ENCODE measurements around the gene TOR4A.

Gene TOR4A

GRCh38 chr9:137309368-137310188 lies 32.1 kb downstream of the TOR4A start:
- no peak for DNase-seq

- peak; percentile 46 for DNase-seq
These were observed 32.9 kb downstream of the TOR4A start for GRCh38 chr9:137310189-137311052.

GRCh38 chr9:137311171-137311985 lies 33.9 kb downstream of the TOR4A start:
- DNase-seq = no peak

GRCh38 chr9:137311986-137312851 lies 34.7 kb downstream of the TOR4A start:
- no peak for DNase-seq

- no peak for DNase-seq
These were observed 35.4 kb downstream of the TOR4A start for GRCh38 chr9:137312852-137313325.

GRCh38 chr9:137313326-137313936 lies 35.9 kb downstream of the TOR4A start:
- no peak for DNase-seq

- no peak for DNase-seq
These were observed 36.5 kb downstream of the TOR4A start for GRCh38 chr9:137313956-137314560.

GRCh38 chr9:137314561-137315560 lies 37.3 kb downstream of the TOR4A start:
- DNase-seq = no peak

GRCh38 chr9:137315581-137316011 lies 38.1 kb downstream of the TOR4A start:
- no peak for DNase-seq

GRCh38 chr9:137316012-137316981 lies 38.8 kb downstream of the TOR4A start:
- no peak for DNase-seq

- DNase-seq = no peak
These were observed 39.6 kb downstream of the TOR4A start for GRCh38 chr9:137317021-137317717.

- DNase-seq = no peak
These were observed 40.4 kb downstream of the TOR4A start for GRCh38 chr9:137317718-137318511.

- DNase-seq = no peak
These were observed 41.1 kb downstream of the TOR4A start for GRCh38 chr9:137318602-137319001.

GRCh38 chr9:137319011-137319738 lies 41.6 kb downstream of the TOR4A start:
- no peak for DNase-seq

- DNase-seq = no peak
These were observed 42.4 kb downstream of the TOR4A start for GRCh38 chr9:137319739-137320551.

Data from SHP77 treated with DMSO at 0.1 percent for 48 hours (cell line).